IPS-20b (cell line): ENCODE measurements around the gene ROPN1L.
"Not testable (repeated sequence)": the region's sequence is repeated elsewhere in the genome, so short reads cannot be mapped to it uniquely, and the experiment has no call there.

ENCODE experiments used
- H3K27ac ChIP-seq: one replicate; pipeline ENCODE4 v1.5.1; 2013; ENCODE audit warnings: low read length
- H3K27me3 ChIP-seq: 2 replicates; pipeline ENCODE4 v1.6.1; 2013; ENCODE audit warnings: mild to moderate bottlenecking, low read length, inconsistent platforms; ENCODE audit not compliant: insufficient read depth
- H3K36me3 ChIP-seq: 2 replicates; pipeline ENCODE4 v1.6.1; 2013; ENCODE audit warnings: low read depth, mild to moderate bottlenecking, inconsistent platforms, low read length, moderate library complexity; ENCODE audit not compliant: insufficient read depth
- H3K4me1 ChIP-seq: 2 replicates; pipeline ENCODE4 v1.6.1; 2013; ENCODE audit warnings: mild to moderate bottlenecking, control low read depth, inconsistent platforms, low read length, moderate library complexity; ENCODE audit not compliant: insufficient read depth
- H3K4me3 ChIP-seq: 2 replicates; pipeline ENCODE4 v1.5.1; 2013; ENCODE audit warnings: mild to moderate bottlenecking, low read length, inconsistent platforms
- H3K9ac ChIP-seq: 2 replicates; pipeline ENCODE4 v1.6.1; 2013; ENCODE audit warnings: low read depth, mild to moderate bottlenecking, inconsistent platforms, low read length, moderate library complexity
- H3K9me3 ChIP-seq: 2 replicates; pipeline ENCODE4 v1.6.1; 2013; ENCODE audit warnings: mild to moderate bottlenecking, low read depth, low read length, inconsistent platforms; ENCODE audit not compliant: insufficient read depth

Gene ROPN1L

DNA sequence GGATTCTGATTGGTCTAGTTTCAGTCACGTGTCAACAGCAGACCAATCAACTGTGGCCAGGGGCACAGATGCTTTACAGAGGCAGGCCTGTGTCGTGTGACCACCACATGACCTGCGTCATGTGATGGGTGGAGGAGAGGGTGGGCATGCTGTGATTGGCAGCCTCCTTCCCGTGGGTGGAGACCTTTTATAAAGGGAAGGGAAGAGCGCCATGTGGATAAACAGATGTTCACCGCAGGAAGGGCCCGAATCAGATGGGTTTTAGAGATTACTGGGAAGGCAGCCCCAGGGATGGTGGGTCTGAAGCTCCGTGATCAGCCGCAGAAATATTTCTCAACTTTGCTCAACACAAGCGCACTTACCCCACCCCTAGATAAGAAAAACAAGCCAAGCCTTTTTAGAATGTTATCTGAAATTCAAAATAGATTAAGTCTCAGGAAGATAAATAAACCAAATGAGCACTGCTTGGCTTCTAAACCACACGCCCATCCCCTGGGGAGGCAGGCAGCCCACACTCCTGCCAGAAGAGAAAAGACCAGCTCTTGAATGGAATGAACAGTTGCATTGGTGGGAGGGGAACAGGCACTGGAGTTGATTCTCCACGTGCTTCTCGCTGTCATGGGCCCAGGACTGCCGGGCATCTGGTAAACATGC is 43.6 kb downstream of the ROPN1L start:
- peaks cover 13% of the 10 kb centered on the region; the same call in 1 of the 2 replicates for H3K4me1 ChIP-seq

DNA sequence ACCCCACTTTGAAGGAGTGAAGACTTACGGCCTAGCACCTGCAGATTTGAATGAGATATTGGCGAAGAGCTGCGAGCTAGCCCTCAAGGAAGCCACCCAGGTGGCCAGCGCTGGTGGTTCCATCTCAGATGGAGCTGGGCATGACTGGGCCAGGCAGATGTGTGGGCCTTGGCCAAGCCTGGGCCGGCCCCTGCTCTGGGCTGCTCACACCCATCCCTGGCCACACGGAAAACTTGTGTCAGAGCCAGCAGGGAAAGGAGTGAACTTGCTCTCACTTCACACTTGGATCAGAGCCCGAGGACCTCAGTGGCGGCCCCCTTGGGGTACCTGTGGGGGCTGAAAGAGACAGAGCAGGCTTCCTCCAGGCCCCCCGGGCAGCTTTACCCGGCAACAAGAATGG is 44.2 kb downstream of the ROPN1L start:
- Histone ChIP-seq H3K27me3 (no peaks in the 10 kb centered on the region; the same call in 1 of the 2 replicates), H3K9me3 (no peaks in the 10 kb centered on the region), H3K9ac (no peak overlapping the region), H3K4me1 (peaks cover 16% of the 10 kb centered on the region; the same call in 1 of the 2 replicates), H3K4me3 (no peak overlapping the region), H3K27ac (no peak overlapping the region), H3K36me3 (no peaks in the 10 kb centered on the region)

More for the DNA sequence above, 43.6 kb downstream of the ROPN1L start:
- Histone ChIP-seq H3K36me3 (no peaks in the 10 kb centered on the region), H3K9me3 (no peaks in the 10 kb centered on the region), H3K27ac (no peak overlapping the region), H3K9ac (no peak overlapping the region), H3K27me3 (no peaks in the 10 kb centered on the region; the same call in 1 of the 2 replicates), H3K4me3 (no peak overlapping the region)

DNA sequence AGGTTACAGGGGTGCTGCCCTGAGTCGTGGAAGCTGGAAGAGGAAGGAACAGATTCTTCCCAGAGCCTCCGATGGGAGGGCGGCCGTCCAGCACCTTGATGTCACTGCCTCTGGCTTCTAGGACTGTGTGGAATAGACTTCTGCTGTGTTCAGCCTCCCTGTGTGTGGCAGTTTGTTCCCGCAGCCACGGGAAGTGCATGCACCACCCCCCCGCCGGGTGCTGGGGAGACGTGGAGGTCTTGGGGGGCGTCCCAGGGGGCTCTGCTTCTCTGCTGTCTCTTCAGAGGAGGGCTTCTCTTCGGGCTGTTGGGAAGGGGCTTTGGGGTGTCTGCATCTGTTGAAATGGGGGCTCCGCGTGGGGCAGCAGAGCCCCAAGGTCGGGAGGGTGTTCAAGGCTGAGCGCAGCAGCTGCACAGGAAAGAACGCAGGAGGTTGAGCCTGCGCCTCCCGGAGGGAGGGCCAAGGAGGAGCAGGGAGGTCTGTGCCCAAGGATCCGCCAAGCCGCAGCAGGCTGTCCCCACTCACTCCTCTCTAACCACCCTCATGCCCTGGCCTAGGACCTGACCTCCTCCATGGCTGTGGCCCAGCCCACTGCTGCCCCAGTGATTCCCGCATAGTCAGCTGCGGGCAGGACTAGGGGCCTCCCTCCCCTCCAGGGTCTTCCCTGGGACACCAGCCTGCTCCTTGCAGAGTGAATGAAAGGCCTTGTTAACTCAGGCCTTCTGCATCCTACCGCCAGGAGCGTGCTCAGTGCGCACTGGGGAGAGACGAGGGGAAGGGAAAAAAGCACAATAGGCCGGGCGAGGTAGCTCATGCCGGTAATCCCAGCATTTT is 45.0 kb downstream of the ROPN1L start:
- no peaks in the 10 kb centered on the region for H3K36me3 ChIP-seq
- H3K9me3 ChIP-seq: no peaks in the 10 kb centered on the region
- H3K9ac ChIP-seq: no peak overlapping the region
- H3K27me3 ChIP-seq: no peaks in the 10 kb centered on the region; the same call in 1 of the 2 replicates
- peaks cover 9% of the 10 kb centered on the region; the same call in 1 of the 2 replicates for H3K4me1 ChIP-seq
- H3K27ac ChIP-seq: no peak overlapping the region
- H3K4me3 ChIP-seq: no peak overlapping the region

DNA sequence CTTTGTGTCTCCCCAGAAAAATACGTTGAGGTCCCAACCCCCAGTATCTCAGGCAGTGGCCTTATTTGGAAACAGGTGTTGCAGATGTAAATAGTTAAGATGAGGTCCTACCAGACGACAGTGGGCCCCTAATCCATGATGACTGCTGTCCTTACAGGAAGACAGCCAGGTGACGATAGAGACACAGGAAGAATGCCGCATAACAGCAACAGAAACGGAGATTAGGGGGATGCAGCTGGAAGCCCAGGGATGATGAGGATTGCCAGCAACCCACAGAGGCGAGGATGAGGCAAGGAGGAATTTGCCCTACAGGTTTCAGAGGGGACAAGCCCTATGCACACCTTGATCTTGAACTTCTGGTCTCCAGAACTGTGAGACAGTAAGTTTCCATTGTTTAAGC is 46.5 kb downstream of the ROPN1L start:
- Histone ChIP-seq H3K36me3 (no peaks in the 10 kb centered on the region), H3K4me1 (peaks cover 9% of the 10 kb centered on the region; the same call in 1 of the 2 replicates)

DNA sequence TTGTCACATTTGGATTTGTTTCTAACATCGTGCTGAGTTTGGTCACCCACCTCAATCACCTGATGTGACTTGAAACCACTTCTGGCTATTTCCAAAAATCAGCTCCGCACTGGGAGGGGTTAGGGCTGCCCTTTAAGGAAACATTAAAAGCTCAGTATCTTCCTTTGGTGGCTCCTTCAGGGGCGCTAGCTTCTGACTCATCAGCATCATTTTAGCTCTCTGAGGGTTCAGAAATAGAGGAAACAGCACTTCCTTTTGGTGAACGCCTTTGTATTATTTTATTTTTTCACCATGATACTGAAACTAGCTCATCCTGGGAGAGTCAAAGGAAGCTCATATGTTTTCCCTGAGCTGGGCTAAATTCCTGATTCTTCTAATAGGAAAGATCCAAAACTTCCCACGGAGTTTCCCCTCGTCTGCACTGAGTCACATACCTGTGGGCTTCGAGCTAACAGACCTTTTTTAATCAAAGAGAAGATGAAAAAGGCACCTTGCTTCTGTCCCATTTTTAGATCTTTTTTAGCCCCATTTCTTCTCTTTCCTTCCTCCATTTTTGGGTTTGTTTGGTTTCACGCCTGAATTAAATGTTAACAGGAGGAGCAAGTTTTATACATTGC is 48.2 kb downstream of the ROPN1L start:
- no peak overlapping the region for H3K9ac ChIP-seq
- no peaks in the 10 kb centered on the region for H3K27me3 ChIP-seq
- H3K9me3 ChIP-seq: peaks cover 14% of the 10 kb centered on the region; the same call in 1 of the 2 replicates
- no peaks in the 10 kb centered on the region for H3K36me3 ChIP-seq
- no peak overlapping the region for H3K27ac ChIP-seq
- peaks cover 9% of the 10 kb centered on the region; the same call in 1 of the 2 replicates for H3K4me1 ChIP-seq
- no peak overlapping the region for H3K4me3 ChIP-seq

More for the DNA sequence above, 46.5 kb downstream of the ROPN1L start:
- Histone ChIP-seq H3K27ac (no peak overlapping the region), H3K27me3 (no peaks in the 10 kb centered on the region; the same call in 1 of the 2 replicates), H3K4me3 (no peak overlapping the region), H3K9ac (no peak overlapping the region), H3K9me3 (no peaks in the 10 kb centered on the region)

DNA sequence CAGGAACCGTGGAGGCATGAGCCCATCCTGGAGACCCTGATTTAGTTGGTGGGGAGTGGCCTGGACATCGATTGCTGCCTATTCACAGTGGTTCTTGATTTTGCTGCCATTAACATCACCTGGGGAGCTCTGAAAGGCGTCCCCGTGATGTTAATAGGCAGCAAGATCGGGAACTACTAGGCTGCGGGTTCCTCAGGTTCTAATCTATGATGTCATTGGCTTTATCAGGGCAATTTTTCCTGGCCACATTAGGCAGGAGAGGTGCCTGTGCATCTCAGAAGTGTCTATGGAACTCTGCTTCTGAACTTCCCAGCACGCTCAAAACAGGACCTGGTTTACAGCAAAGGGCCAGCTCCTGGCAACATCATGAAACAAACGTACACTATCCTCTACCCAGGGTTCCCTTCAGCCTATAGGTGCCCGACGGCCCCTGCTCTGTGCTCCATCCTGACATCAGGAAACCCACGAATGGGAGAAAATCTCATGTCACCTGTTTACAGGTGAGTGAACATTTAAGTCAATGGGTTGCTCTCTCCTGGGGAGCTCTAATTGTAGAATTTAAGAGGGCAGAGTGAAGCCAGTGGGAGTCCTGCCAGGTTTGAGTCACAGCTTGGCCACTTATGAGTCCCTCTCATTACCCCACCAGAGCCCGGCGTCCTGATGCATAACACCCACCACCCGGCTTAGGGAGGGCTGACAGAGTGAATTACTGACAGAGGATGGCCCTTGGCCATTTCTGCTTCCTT is 49.4 kb downstream of the ROPN1L start:
- H3K27me3 ChIP-seq: no peaks in the 10 kb centered on the region
- peaks cover 9% of the 10 kb centered on the region; the same call in 1 of the 2 replicates for H3K4me1 ChIP-seq
- H3K9me3 ChIP-seq: peaks cover 18% of the 10 kb centered on the region
- H3K27ac ChIP-seq: no peak overlapping the region
- H3K4me3 ChIP-seq: no peak overlapping the region
- no peak overlapping the region for H3K9ac ChIP-seq
- H3K36me3 ChIP-seq: no peaks in the 10 kb centered on the region; the same call in 1 of the 2 replicates

DNA sequence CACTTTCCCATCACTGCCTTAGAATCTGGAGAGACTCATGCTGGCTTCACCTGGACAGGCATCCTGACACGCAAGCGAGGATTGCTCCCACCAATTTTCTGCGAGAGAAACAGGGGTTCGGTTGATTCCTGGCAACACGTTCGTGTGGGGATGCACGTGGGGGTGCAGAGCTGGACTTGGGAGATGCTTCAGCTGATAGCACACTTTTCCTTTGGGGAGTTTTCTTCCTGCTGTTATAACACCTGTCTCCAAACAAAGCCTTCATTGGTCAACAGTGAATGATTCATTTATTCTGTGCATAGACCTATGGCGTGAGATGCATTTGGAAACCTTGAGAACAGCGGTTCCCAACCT is 50.0 kb downstream of the ROPN1L start:
- Histone ChIP-seq H3K27me3 (no peaks in the 10 kb centered on the region), H3K36me3 (no peaks in the 10 kb centered on the region; the same call in 1 of the 2 replicates), H3K4me1 (peaks cover 9% of the 10 kb centered on the region; the same call in 1 of the 2 replicates), H3K9me3 (peaks cover 18% of the 10 kb centered on the region), H3K27ac (no peak overlapping the region), H3K9ac (no peak overlapping the region), H3K4me3 (no peak overlapping the region)

DNA sequence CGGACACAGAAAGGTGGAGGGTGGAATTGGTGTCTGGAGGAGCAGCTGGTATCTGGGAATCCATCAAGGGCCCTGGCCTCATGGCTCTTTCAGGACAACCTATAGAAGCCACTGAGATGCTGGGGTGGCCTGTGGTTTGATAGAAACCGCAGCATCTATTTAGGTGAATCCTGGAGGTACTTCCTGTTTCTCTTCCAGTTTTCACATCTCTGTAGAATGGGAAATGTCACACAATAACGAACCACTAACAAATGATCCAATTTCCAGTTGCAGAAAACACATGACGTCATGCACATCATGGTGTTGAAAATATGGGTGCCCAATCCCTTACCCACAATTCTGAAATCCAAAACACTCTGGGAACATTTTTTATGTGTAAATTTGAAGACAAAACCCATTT is 52.2 kb downstream of the ROPN1L start:
- H3K27ac ChIP-seq: no peak overlapping the region
- H3K4me3 ChIP-seq: no peak overlapping the region
- H3K4me1 ChIP-seq: peaks cover 9% of the 10 kb centered on the region; the same call in 1 of the 2 replicates
- H3K36me3 ChIP-seq: no peaks in the 10 kb centered on the region; the same call in 1 of the 2 replicates
- H3K9me3 ChIP-seq: peaks cover 18% of the 10 kb centered on the region
- no peaks in the 10 kb centered on the region for H3K27me3 ChIP-seq
- H3K9ac ChIP-seq: no peak overlapping the region

DNA sequence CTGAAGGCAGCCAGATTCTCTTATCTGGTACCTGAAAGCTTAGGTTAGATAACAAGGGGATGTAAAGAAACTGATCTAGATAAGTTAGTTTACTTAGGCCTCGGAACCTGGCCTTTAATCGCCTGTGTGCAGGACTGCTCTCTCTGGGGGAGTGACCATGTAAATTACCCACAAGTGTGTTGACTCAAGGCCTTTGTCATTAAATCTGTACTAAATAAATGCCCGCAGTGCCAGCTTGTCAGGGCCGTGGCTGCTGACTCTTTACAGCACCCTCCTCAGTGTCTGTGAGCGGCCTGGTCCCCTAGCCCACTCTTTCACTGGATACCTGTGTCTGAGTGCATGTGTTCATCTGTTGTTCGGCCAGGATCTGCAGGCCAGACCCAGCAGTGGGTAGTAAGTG is 52.8 kb downstream of the ROPN1L start:
- not testable (repeated sequence) for H3K27ac ChIP-seq, H3K4me3 ChIP-seq, H3K27me3 ChIP-seq, H3K9ac ChIP-seq, H3K36me3 ChIP-seq, H3K4me1 ChIP-seq
- peaks cover 18% of the 10 kb centered on the region for H3K9me3 ChIP-seq

DNA sequence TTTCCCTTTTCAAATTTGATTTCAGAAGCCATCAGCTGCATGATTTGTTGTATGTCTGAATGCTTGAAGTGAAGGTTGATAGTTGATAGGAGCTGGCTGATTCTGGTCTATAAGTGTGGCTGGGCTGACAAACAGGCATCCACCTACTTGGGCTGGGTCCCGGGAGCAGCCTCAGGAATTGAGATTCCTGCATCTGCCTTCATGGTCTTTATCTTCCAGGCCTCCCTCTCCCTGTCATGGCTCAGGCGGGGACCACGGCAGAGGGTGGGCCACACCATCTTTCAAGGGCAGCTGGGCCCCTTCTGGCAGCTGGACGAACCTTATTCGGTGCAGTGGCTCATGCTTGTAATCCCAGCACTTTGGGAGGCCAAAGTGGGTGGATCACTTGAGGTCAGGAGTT is 55.9 kb downstream of the ROPN1L start:
- Histone ChIP-seq H3K27me3 (no peaks in the 10 kb centered on the region), H3K9ac (no peak overlapping the region), H3K4me3 (no peak overlapping the region), H3K36me3 (no peaks in the 10 kb centered on the region; the same call in 1 of the 2 replicates), H3K4me1 (peaks cover 3% of the 10 kb centered on the region; the same call in 1 of the 2 replicates), H3K9me3 (peaks cover 18% of the 10 kb centered on the region), H3K27ac (no peak overlapping the region)

DNA sequence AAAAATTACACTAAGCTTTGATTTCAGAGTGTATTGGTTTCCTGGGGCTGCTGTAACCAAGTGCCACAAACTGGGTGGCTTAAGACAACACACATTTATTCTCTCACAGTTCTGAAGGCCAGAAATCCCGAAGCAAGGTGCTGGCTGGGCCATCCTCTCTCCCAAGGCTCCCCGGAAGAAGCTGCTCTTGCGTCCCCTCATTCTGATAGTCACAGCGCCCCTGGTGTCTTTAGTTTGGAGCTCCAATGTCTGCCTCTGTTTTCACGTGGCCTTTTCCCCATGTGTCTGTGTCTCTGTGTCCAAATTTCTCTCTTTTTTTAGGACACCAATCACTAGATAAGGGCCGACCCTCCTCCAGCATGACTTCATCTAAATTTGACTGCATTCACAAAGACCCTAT is 56.7 kb downstream of the ROPN1L start:
- Histone ChIP-seq H3K9me3 (peaks cover 18% of the 10 kb centered on the region), H3K4me1 (peaks cover 3% of the 10 kb centered on the region; the same call in 1 of the 2 replicates), H3K4me3 (no peak overlapping the region), H3K36me3 (no peaks in the 10 kb centered on the region; the same call in 1 of the 2 replicates), H3K9ac (no peak overlapping the region), H3K27me3 (no peaks in the 10 kb centered on the region), H3K27ac (no peak overlapping the region)
